DMS153 treated with DMSO at 0.1 percent for 48 hours (cell line): ENCODE results near the gene AUTS2.

ENCODE experiments used
- DNase-seq: peaks from one replicate; lab custom pipeline; 2025; ENCODE audit not compliant: unreplicated experiment; lab: John Stamatoyannopoulos, UW

The AUTS2 gene

GRCh38 chr7:70504254-70504653, 906.0 kb downstream of the AUTS2 start:
- DNase-seq: no peak

DNA sequence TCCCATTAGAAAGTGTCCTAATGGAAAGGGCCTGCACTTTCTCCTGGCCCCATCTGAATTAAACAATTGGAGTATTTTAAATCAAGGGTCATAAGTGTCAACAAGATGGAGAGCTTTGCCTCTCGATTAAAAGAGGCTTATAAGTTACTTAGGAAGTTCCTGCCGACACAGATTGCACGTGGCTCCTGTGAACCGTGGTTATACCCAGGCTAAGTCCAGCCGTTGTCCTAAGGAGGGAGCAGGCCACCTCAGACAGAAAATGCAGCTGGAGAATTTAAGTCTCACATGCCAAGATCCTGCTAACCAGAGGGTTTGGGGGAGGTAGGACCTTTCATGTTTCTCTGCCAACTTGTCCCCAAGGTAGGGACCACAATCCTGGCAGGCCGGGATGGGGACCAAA, 907.2 kb downstream of the AUTS2 start:
- no peak for DNase-seq

GRCh38 chr7:70505886-70506285, 907.6 kb downstream of the AUTS2 start:
- no peak for DNase-seq

DNA sequence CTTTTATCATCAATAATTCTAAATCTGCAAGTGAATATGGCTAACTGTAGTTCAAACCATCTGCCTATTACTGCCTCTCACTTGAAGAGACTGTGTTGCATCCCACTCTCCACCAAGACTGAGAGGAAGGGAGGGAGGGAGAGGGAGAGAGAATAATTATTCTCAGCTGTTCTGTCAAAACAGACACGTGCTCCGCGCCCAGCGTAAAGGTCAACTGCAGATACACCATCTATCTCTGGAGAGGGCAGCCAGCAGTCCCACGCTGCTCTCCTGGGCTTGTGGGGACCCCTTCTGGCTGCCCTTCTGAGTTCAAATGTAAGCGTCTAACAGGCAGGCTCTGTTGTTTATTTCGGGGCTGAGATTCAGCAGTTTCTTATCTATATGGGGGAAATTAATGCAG, 908.2 kb downstream of the AUTS2 start:
- no peak for DNase-seq

GRCh38 chr7:70512144-70512543, 913.9 kb downstream of the AUTS2 start:
- DNase-seq: no peak

DNA sequence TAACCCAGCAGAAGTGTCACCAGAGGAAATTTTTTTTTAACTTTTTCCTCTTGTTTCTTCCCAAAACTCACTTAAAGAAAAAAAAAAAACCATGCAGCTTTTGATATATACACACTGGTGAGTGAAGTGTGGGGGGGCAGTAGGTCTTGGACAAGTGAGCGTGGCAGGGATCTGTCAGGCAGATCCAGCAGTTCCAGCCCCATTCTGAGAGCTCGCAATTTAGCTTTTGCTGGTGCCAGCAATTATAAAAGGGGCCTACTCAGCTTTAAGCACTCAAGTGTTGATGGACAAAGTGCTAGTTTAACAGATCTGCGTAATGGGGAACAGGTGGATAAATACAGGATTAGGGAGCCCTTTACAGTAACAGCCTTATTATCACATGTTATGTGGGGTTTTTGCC, 914.5 kb downstream of the AUTS2 start:
- no peak for DNase-seq

- DNase-seq: no peak
Measured at GRCh38 chr7:70520611-70521010, 922.3 kb downstream of the AUTS2 start.

- no peak for DNase-seq
Measured at GRCh38 chr7:70523249-70523988, 925.1 kb downstream of the AUTS2 start.

DNA sequence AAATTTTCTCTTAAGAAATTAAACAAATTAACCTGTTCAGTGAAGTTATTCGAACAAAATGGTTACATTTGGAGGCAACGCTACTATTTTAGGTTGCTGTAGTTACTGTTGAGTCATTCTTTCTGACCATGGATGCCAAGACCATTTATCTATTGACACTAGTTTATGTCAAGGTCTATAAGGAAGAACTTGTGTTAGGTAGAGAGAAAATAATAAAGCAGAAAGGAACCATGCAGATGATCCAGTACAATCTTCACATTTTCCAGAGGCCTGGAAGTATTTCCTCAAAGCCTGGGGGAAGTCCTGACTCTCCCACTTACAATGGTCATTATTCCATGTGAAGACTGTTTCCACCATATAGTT, 925.7 kb downstream of the AUTS2 start:
- DNase-seq: no peak

DNA sequence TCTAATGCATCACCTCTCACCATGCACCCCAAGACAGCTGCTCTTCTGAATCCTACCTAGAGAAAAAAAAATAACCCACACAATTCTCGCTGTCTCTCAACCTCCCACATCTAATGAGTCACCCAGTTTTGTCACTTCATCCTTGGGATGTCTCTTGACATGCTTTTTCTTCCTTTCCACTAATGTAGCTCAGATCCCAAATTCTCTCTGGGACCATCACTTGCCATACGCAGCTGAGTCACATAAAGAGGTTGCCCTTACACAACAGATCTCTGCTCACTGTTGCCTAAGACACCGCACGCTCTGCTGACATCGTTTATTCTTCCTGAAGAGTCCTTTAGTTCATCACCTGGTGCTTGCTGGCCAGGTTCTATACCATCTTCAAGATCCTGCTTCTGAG, 927.7 kb downstream of the AUTS2 start:
- DNase-seq: no peak

DNA sequence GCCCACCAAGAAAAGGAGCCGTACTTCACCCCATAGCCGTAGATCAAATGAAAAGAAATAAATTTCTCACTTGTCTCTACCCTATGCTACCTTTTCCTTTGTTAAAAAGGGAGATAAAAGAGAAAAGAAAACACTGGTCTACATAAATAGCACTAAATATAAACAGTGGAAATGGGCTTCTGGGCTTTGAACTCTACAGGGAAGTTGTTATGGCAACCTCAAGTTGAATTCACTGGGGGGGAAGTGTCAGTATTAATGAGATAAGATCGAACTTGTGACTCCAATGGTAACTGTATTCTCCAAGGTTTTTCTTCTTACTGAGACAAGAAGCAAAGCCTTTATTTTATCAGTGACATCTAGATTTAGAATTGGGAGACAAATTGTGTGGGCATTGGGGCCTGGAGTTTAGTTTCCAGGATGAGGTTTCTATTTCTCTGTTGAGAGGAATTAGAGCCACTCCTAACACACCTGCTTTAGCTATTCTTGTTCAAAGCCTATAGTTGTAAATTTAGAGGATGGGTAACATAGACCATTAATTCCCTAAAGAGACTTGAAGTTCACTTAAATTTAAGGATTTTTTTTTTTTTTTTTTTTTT, 929.3 kb downstream of the AUTS2 start:
- no peak for DNase-seq

DNA sequence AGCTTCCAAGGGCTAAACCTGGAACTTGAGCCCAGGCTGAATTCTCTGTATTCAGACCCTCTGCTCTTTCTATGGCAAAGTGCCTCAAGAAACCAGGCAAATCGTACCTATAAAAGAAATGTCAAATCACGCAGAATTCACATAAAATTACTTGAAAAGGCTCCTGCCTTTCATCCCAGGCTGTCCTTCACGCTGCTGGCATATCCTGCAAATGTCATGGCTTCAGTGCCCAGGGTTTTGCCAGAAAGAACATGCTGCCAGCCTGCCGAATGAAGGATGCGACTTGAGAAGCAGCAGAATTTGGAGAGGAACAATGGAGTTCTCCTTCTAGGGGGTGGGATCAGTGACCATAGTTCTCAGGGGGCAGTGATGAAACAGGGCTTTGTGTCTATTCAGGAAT, 931.2 kb downstream of the AUTS2 start:
- DNase-seq: no peak

DNA sequence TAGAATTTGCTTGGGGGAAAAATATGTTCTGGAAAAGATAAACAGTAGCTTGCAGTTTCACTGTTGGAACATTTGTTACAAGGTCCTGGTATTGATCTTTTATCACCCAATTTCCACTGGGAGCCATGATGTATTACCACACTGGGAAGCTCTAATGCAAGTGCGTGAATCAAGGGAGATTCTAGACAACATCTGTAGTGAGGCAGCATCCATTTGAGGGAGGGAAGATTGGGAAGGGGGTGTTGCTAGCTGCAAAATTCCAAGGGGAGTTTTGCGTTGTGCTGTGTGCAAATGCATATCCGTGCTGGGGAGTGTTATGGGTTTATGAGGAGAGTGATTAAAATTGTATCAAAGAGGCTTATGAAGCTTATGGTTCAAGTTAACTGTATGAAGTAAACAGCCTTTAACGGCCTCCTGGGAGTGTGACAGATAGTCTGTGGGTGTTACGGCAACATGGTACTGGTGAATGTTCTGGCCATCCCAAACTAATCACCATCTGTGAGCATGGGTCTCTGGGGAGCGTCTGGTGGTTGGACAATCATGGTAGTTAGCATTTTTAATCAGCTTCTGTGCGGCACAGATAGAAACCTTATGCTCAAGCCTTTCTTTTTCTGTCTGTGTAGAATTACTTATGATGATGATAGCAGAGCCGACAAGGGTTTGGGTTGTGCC, 931.8 kb downstream of the AUTS2 start:
- DNase-seq: no peak

DNA sequence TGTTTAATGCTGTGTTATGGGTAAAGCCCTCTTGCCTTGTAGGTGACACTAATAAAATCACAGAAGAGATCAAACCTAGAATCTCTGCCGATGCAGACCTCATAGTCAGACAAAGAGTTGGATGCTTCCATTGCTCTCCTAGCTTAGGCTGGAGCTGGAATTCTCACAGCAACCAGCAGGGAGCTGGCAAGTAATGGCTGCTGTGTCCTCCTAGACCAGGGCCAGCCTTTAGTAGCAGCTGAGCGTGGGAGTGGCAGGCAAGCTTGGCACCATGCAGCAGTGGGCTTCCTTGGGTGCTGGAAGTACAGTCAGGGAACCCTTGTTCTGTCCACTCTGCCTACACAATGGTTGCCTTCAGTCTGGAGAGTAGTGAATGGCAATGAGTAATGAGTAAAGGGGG, 935.3 kb downstream of the AUTS2 start:
- no peak for DNase-seq

DNA sequence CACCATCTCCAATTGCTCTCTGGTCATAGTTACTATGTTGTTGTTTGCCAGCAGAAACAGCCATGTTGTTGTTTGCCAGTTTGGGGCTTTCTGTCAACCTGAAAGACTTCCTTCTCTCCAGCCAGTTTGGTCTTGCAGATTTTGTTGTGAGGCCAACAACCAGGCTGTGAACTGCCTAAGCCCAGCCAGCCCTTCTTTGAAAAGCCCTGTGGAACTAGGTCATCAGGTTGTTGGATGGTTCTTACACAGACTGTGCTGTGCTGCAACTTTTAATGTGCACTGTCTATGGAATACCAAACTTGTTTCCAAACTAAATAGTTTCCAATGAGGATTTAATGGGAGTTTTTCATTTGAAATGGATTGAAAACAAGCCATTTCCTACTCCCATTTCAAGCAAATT, 940.9 kb downstream of the AUTS2 start:
- DNase-seq: no peak

DNA sequence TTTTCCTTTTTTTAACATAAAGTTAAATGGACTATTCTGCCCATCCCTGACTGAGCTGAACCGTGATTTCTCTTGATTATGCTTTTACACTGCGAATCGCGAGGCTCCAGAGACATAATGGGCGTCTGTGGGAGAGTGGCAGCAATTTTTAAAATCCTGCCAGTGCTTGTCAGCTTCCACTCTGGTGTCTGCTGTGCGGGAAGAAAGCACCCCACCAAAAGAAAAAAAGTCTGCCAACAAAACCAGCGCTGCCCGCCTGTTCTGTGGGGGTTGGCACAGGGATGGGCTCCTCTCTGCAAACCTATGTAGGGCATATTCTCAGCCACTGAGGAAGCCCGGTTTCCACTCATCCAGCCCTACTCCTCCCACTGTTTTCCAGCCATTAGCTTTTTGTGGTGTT, 941.3 kb downstream of the AUTS2 start:
- no peak for DNase-seq

GRCh38 chr7:70540641-70541040, 942.4 kb downstream of the AUTS2 start:
- DNase-seq: no peak

GRCh38 chr7:70542750-70543376, 944.6 kb downstream of the AUTS2 start:
- DNase-seq: no peak

DNA sequence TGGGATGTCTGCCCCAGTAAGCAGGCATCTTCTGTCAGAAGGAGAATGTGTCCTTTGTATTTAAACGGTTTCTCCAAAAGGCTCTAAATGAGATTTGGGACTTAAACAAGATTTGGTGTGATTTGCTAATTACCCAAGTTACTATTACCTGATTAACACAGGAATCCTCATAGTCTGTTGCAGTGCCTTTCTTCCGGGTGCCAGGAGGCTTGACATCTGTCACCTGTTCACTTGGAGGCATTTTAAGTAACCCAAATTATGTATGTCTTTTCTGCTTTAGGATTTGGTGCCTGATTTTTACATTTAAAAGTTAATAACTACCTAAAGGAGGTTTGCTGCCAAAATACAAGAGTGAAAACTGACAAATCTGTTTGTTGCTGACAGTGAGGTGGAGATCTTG, 945.7 kb downstream of the AUTS2 start:
- DNase-seq: no peak

DNA sequence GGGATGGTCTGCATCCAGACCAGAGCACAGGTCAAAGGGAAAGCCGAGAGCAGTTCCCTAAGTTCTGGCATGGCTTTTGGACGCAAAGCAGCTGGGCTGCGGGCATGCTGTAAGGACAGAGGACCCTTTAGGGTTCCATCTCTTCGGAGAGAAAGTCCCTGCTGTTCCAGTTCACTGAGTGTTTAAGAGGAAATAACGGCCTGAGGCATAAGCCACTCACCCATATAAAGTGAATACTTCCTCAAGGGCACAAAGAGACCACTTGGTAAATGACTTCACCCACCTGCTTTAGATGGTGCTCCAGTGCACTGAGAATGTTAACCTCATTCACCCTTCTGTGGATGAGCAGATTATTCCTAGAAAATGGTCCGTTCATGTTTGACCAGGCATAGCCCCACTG, 946.9 kb downstream of the AUTS2 start:
- no peak for DNase-seq

GRCh38 chr7:70552141-70552540, 953.9 kb downstream of the AUTS2 start:
- no peak for DNase-seq

DNA sequence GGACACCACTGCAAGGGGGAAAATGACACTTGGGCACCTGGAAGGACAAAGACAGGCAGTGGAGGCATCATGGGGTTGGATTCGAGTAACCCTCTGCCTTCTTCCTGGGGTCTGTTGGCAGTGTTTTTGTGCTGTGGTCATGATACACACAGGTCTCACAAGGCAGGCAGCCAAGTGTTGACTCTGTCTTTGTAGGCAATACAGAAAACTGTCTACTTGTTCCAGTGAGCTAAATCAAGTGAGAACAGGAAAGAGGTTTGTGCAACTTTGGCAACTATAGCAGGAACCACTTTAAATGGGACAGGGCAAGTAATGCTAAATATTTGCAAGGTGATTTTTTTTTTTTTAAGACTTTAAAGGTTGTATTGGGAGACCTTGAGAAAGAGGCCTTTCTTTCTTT, 955.1 kb downstream of the AUTS2 start:
- DNase-seq: no peak
